Stimulated activated CD4-positive, alpha-beta T cell treated with anti-CD3 and anti-CD28 coated beads, TNF-alpha, amount 100 ng/mL, for 24 hours (primary cell): Measurements from ENCODE around the gene SFTPA1.
"Not testable (repeated sequence)": the region's sequence is repeated elsewhere in the genome, so short reads cannot be mapped to it uniquely, and the experiment has no call there.

Source experiments
- DNase-seq, 3 experiments: peaks; one replicate each; pipeline ENCODE4 v3.0.0-alpha.2; 2020; ENCODE audit warnings: low read depth in 3 of 3

The SFTPA1 gene

DNA sequence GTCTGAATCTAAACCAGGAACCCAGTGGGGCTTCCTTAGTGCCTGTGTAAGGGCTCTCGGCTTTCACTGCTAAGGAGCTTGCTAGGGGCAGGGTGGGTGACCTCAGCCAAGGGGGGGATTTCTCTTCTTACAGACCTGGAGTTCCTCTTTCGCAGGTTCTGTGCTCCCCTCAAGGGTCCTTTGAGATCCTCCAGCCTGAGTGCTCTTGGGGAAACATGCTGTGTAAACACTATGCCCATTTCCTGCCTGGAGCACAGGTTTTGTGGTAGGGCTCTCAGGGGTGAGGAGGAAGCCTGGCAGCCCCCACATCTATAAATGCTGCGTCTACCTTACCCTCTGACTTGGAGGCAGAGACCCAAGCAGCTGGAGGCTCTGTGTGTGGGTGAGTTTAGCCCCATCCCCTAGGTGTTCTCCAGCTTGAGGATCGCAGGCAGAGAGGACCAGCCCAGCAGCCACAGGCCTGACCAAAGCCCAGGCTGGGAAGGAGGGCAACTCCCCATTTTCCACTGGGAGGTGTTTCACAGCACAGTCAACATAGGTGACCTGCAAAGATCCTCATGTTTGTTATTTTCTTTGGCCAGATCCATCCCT lies at the start of gene SFTPA1:
TSS of gene SFTPA1 (plus strand) at position 339 of the 591 bp plus-strand sequence. CDS start 887 bp downstream, outside the sequence.
- DNase-seq, result no peak

GRCh38 chr10:79561257-79561656 lies 49.5 kb upstream of the SFTPA1 start:
- no peak for DNase-seq

GRCh38 chr10:79562135-79562756 lies 48.5 kb upstream of the SFTPA1 start:
- peak; percentile 25 to 63 (median 40) for DNase-seq

DNA sequence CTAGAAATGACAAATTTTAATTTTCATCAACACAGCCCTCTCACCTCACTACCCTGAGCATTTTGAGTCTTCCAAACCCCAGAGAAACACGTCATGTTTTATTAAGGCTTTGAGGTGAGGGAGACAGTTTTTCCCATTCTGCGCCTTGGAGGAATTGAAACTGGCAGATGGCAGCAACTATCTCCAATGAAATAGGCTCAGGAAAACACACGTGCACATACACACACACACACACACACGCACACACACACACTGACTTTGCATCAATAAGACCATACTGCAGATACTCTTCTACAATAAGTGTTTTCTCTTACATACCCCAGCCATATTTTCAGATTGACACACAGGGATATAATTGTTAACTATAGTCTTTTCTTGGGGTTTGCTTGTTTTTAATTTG lies 47.3 kb upstream of the SFTPA1 start:
- DNase-seq, result no peak

DNA sequence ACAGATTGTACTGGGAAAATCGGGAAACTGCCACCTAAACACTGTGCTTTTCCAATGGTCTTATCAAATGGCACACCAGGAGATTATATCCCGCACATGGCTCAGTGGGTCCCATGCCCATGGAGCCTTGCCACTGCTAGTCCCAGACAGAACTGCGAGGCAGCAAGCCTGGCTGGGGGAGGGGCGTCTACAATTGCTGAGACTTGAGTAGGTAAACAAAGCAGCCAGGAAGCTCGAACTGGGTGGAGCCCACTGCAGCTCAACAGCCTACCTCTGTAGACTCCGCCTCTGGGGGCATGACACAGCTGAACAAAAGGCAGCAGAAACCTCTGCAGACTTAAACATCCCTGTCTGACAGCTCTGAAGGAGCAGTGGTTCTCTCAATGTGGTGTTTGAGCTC lies 40.1 kb upstream of the SFTPA1 start:
- not testable (repeated sequence) for DNase-seq

GRCh38 chr10:79579361-79579760 lies 31.4 kb upstream of the SFTPA1 start:
- DNase-seq, result no peak

DNA sequence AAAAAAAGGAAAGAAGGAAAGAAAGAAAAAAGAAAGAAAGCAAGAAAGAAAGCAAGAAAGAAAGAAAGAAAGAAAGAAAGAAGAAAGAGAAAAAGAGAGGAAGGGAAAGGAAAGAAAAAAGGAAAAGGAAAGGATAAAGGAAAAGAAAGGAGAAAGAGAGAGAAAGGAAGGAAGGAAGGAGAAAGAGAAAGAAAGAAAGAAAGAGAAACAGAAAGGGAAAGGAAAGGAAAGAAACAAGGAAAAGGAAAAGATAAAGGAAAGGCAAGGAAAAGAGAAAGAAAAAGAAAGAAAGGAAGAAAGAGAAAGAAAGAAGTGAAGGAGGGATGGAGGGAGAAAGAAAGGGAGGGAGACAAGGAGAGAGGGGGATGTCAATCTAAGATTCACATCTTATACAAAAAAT lies 29.7 kb upstream of the SFTPA1 start:
- DNase-seq, result no peak

DNA sequence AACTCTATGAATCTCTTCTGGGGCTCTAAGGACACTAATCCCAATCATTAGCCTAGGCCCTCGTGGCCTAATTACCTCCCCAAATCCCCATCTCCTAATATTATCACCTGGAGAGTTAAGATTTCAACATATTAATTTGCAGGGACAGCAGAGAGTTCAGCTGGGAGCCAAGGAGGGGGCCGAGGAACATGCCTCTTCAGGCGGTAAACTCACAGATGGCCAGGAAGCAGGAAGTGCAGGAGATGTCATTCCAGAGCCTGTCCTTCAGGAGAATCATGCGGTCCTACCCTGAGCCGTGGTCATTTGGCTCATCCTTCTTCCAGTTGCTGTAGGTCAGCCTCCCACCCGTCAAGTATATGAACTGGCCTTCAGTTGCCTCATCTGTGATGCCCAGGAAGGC lies 28.6 kb upstream of the SFTPA1 start:
- no peak for DNase-seq

DNA sequence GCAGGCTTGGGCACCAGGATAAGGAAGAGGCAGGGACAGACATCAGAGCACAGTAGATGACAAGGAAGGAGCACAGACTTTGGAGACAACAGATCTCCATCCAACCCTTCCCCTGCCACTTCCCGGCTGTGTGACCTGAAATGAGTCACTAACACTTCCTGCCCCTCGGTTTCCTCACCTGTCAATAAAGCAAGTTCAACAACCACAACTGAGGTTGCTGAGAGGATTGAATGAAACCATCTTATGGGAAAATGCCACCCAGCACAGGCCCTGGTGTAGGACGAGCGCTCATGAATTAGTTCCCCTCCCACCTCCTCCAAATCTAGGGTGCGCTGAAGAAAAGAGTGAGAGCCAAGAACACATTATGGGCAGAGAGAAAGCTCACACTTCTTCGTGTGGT lies 27.8 kb upstream of the SFTPA1 start:
- not testable (repeated sequence) for DNase-seq

DNA sequence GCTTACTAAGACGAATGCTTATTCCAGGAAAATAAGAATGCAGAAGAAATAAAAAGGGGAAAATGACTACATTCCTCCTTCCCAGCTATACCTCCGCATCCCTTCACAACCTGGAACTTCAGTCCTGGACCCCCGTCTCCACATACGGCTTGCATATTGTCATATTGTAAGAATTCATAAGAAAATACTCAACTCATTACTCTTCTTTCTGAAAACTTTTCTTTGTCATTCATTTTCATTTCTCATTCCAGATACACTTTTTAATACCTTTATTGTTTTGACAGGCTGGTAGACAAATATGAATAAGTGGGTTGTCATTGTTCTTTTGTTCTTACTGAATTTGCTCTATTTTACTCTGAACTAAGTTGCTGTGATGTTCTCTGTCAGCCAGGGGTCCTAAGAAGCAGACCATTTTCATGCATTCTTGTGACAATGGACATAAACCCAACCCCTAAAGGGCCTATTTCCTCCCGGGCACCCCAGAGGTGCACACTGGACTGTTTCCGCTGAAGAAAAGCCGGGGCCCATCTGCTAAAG lies 27.2 kb upstream of the SFTPA1 start:
- no peak for DNase-seq

DNA sequence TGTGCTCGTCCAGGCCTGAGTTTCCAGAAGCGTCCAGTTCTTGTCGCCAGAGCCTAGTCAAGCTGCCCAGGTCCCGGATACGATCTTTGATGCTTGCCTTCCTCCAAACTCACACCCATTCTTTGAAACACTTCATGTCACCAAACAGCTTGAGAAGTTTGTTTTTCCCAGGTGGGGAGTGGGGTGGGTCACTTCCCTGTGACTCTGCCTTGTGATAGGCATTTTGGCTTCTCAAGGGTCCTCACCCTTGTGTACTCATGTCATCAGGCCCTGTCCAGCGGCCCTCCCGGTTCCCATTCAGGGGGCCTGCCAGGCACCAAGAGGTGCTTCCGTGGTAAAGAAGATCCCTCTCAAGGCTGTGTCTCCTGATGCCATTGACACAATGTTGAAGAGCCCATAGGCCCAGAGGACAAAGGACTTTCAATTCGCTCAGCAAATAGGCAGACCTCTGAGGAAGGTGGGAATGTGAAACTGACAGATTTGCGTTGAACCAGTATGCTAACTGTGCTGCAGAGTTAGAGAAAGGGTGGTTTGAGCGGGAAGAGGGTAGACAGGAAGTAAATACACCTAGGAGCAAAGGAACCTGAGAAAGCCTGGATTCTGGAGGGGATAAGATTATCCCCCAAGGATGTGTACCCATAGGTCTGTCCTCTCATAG lies 24.7 kb upstream of the SFTPA1 start:
- DNase-seq, result no peak

DNA sequence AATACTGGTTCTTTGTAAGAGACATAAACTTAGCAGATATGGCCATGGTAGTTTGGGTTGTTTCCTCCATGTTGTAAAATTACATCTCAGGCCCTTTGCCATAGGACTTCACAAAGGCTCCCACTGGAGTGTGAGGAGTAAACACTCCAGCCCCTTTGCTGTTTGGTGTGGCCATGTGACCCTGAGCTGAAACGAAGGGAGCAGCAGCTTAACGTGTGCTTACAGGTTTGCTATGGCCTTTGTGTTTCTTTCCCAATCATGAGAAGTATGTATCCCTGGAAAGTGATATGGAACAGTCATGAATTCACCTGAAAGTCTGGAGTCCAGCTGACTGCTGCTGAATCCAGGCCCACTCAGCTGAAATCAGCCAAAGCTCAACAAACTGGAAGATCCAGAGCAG lies 23.8 kb upstream of the SFTPA1 start:
- DNase-seq, result no peak

GRCh38 chr10:79588800-79589199 lies 21.9 kb upstream of the SFTPA1 start:
- no peak for DNase-seq

- no peak for DNase-seq
Observed at GRCh38 chr10:79593377-79593776, 17.4 kb upstream of the SFTPA1 start.

DNA sequence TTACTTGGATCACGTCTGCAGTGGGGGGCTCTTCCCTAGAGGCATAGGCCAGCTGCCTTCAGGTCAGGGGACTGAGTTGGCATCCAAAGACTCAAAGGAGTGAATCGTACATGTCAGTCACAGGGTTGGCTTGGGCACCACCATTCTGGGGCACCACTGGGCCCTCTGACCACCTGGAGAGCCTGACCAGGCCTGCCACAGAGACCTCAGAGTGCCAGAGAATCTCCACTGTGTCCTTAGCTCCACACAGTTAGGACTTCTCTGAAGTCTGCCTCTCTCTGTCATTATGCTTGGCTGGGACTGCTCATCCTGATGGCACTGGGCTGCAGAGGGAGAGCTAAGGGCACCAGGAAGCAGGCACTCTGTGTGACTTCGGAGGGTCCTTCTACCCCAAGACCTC lies 16.2 kb upstream of the SFTPA1 start:
- DNase-seq, result not testable (repeated sequence)

GRCh38 chr10:79595510-79595909 lies 15.2 kb upstream of the SFTPA1 start:
- DNase-seq, result no peak

DNA sequence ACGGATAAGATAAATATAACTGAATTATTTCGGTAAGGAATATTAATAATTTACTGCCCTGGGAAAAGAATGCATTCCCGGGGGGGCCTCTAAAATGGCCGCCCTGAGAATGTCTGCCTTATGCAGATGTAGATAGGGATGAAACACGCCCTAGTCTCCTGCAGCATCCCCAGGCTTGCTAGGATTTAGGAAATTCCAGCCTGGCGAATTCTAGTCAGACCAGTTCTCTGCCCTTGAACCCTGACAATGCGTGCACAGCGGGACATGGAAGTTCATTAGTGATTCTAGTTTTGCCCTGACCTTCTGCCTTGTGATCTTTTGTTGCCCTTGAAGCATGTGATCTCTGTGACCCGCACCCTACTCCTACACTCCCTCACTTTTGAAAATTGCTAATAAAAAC lies 11.1 kb upstream of the SFTPA1 start:
- not testable (repeated sequence) for DNase-seq

DNA sequence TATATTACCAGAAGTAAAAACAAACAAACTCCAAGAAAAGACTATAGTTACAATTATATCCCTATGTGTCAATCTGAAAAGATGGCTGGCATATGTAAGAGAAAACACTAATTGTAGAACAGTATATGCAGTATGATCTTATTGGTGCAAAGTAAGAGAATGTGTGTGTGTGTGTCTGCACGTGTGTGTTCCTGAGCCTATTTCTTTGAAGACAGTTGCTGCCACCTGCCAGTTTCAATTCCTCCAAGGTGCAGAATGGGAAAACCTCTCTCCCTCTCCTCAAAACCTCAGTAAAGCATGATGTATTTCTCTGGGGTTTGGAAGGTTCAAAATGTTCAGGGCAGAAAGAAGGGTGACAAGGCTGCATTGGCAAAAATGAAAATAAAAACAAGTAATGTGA lies 8.8 kb upstream of the SFTPA1 start:
- no peak for DNase-seq

DNA sequence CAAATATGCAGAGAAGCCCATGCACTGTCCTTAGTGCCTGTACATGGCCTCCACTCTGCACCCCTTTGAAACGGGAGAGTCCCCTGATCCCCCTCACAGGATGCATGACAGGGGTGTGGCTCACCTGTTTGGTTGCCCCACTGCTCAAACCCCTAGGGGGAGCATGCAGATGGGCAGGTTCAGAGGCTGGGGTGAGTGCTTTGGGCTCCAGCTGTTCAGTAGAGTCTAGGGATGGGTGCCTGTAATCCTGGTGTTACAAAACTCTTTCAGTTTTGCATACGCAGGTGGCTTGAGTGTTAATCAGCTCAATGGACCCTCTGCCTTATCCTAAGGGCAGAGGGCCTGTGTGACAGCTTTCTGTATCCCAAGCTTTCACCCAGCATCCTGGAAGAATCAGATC lies 7.8 kb upstream of the SFTPA1 start:
- no peak for DNase-seq

- DNase-seq, result no peak
Observed at GRCh38 chr10:79604294-79604693, 6.4 kb upstream of the SFTPA1 start.

DNA sequence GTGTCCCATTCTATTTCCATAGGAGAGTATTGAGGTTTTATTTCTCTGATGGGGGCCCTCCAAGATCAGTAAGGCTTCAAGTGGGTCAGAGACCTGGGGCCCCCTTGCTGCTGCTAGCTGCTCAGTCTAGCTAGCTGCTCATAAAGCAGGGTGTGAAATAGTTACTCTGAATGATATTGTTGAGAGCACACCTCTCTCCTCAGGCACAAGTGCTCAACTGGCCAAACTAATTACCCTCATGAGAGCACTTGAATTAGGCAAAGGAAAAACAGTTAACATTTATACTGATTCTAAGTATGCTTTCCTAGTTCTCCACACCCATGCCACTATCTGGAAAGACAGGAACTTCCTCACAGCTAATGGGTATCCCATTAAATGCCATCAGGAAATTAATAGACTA lies 5.4 kb upstream of the SFTPA1 start:
- no peak for DNase-seq

DNA sequence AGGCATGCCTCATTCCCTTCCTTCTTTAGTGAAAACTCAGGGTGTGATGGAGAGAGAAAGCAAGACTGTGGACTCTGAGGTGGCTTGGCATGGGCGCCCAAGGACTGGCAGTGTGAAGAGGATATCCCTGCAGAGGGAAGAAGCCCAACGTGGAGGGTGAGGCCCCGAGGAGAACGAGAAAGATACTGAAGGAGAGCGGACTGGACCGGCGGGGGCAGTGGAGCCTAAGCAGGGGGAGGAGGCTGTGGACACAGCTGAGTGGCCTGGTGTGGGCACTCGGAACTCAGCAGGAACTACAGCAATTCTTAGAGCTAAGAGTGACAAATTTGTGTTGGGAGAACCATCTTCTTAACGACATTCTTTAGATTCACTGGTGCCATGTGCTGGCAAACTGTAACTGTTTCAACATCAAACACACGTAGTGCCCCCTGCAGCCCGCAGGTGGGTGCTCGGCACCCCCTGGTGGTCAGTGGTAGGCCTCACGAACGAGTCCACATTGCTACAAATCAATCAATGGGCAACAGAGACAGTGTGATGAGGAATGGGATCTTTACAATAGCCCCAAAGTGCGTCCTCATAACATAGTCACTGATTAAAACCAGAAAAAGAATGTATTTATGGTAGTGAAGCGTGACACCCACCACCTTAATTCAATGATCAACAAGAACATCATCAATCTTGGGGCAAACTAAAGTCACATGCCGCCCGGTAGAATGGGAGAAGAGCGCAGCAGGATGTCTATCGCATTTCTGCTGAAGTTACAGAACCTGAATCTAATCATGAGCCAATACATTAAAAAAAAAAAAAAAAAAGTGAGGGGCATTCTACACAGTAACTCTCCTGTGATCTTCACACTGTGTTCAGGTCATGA lies 2.0 kb upstream of the SFTPA1 start:
- DNase-seq, result peak in 1 of 3 experiments; percentile 42
